Measurements from ENCODE around the gene PLOD1. TPM values are rescaled to one million over a fixed set of nuclear protein-coding genes. Genes with fewer than 3 reads are reported as not detected.

PLOD1 gene
- total RNA-seq, 1 donor from 2014 or later, result 61.6 TPM

GRCh38 chr1:11963622-11964021 is 29.1 kb downstream of the PLOD1 start:
- DNase-seq, result no peak
- H3K27ac ChIP-seq (replicated peaks), result no peak overlapping the region
- no peak overlapping the region for H3K4me3 ChIP-seq
- no peaks in the 10 kb centered on the region for H3K4me1 ChIP-seq
- no peaks in the 10 kb centered on the region for H3K27me3 ChIP-seq (ENCODE audit: low read depth)
- intact Hi-C loops (cut with micrococcal nuclease), result no loop called here
- H3K36me3 ChIP-seq, result peaks cover 85% of the 10 kb centered on the region
- TF ChIP-seq, protein P1, sequence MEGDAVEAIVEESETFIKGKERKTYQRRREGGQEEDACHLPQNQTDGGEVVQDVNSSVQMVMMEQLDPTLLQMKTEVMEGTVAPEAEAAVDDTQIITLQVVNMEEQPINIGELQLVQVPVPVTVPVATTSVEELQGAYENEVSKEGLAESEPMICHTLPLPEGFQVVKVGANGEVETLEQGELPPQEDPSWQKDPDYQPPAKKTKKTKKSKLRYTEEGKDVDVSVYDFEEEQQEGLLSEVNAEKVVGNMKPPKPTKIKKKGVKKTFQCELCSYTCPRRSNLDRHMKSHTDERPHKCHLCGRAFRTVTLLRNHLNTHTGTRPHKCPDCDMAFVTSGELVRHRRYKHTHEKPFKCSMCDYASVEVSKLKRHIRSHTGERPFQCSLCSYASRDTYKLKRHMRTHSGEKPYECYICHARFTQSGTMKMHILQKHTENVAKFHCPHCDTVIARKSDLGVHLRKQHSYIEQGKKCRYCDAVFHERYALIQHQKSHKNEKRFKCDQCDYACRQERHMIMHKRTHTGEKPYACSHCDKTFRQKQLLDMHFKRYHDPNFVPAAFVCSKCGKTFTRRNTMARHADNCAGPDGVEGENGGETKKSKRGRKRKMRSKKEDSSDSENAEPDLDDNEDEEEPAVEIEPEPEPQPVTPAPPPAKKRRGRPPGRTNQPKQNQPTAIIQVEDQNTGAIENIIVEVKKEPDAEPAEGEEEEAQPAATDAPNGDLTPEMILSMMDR (IDR thresholded peaks at IDR 0.05; ENCODE audit: borderline replicate concordance), result no peak
- H3K9me3 ChIP-seq (replicated peaks), result no peaks in the 10 kb centered on the region

- Histone ChIP-seq H3K4me1 (no peaks in the 10 kb centered on the region), H3K4me3 (no peak overlapping the region), H3K27ac (replicated peaks) (no peak overlapping the region), H3K9me3 (replicated peaks) (no peaks in the 10 kb centered on the region), H3K36me3 (peaks cover 85% of the 10 kb centered on the region), H3K27me3 (ENCODE audit: low read depth) (no peaks in the 10 kb centered on the region)
- intact Hi-C loops (cut with micrococcal nuclease), result no loop called here
- TF ChIP-seq, protein P1 (IDR thresholded peaks at IDR 0.05; ENCODE audit: borderline replicate concordance), result no peak
- no peak for DNase-seq
These were observed 30.1 kb downstream of the PLOD1 start for GRCh38 chr1:11964656-11965055.

DNA sequence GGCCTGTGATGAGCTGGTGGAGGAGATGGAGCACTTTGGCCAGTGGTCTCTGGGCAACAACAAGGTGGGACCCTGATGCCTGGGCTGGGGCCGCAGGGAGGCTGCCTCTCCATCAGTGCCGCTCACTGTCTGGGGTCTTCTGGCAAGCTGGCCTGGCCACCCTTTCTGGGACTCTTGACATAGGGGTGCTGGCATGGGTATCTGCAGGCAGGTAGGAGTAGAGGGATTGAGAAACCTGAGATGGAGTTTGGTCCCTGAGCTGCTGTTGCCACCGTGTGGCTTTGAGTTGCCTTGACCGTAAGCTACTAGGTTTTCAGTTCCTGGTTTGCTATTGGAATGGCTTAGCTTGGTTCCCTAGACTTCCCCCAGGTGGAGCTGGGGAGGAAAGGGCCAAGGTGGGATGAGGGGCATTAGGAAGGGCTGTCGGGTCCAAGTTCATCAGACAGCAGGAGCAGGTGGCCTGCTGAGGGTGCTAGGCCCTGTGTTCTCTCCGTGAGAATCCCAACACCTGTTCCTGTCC is 32.6 kb downstream of the PLOD1 start:
- H3K4me1 ChIP-seq, result no peaks in the 10 kb centered on the region
- no peaks in the 10 kb centered on the region for H3K27me3 ChIP-seq (ENCODE audit: low read depth)
- H3K9me3 ChIP-seq (replicated peaks), result no peaks in the 10 kb centered on the region
- TF ChIP-seq, protein P1 (IDR thresholded peaks at IDR 0.05; ENCODE audit: borderline replicate concordance), result peak; percentile 56
- peaks cover 76% of the 10 kb centered on the region for H3K36me3 ChIP-seq
- intact Hi-C loops (cut with micrococcal nuclease), result no loop called here
- DNase-seq, result no peak
- H3K4me3 ChIP-seq, result no peak overlapping the region
- H3K27ac ChIP-seq (replicated peaks), result no peak overlapping the region

DNA sequence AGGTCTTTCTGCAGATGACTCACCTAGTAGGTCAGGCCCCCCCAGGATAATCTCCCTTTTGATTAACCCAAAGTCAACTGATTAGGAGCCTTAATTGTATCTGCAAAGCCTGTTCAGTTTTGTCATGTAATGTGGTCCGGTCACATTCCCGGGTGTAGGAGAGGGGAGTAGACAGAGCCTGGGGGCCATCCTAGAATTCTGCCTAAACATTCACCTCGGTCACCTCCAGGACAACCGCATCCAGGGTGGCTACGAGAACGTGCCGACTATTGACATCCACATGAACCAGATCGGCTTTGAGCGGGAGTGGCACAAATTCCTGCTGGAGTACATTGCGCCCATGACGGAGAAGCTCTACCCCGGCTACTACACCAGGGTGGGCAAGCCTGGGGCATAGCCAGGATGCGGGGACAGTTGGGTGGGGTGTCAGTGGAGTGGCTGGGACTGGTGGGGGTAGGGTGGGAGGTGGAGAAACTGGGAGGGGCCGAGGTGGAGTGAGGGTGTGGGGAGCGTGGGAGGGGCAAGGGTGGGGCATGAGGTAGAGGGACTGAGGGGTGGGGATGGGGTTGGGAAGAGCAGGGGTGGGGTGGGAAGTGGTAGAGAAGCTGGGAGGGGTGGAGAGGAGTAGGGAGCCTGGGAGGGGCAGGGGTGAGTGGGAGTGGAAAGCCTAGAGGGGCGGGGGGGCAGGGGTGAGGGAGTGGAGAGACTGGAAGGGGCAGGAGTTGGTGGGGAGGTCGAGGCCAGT is 36.1 kb downstream of the PLOD1 start:
- no peak overlapping the region for H3K4me3 ChIP-seq
- intact Hi-C loops (cut with micrococcal nuclease), result no loop called here
- no peaks in the 10 kb centered on the region for H3K4me1 ChIP-seq
- no peaks in the 10 kb centered on the region for H3K27me3 ChIP-seq (ENCODE audit: low read depth)
- no peaks in the 10 kb centered on the region for H3K9me3 ChIP-seq (replicated peaks)
- H3K36me3 ChIP-seq, result peaks cover 73% of the 10 kb centered on the region
- no peak overlapping the region for H3K27ac ChIP-seq (replicated peaks)
- DNase-seq, result no peak
- TF ChIP-seq, protein P1 (IDR thresholded peaks at IDR 0.05; ENCODE audit: borderline replicate concordance), result no peak

GRCh38 chr1:11977625-11978024 is 43.1 kb downstream of the PLOD1 start:
- Histone ChIP-seq H3K4me3 (no peak overlapping the region), H3K9me3 (replicated peaks) (no peaks in the 10 kb centered on the region), H3K27me3 (ENCODE audit: low read depth) (no peaks in the 10 kb centered on the region), H3K4me1 (peaks cover 43% of the 10 kb centered on the region), H3K27ac (replicated peaks) (no peak overlapping the region), H3K36me3 (peaks cover 43% of the 10 kb centered on the region)
- TF ChIP-seq, protein P1 (IDR thresholded peaks at IDR 0.05; ENCODE audit: borderline replicate concordance), result no peak
- intact Hi-C loops (cut with micrococcal nuclease), result no loop called here
- no peak for DNase-seq

All from left ventricle myocardium inferior (tissue), 1 donor.